HG02981 (cell line): ENCODE measurements around the gene ZFX.
"Not testable (repeated sequence)": the region's sequence is repeated elsewhere in the genome, so short reads cannot be mapped to it uniquely, and the experiment has no call there.

Source experiments
- ATAC-seq: cut with Tn5 transposase; IDR thresholded peaks from one replicate; pipeline ENCODE4 v1.9.1; 2021; ENCODE audit warnings: mild to moderate bottlenecking, moderate library complexity; ENCODE audit not compliant: unreplicated experiment

The ZFX gene

DNA sequence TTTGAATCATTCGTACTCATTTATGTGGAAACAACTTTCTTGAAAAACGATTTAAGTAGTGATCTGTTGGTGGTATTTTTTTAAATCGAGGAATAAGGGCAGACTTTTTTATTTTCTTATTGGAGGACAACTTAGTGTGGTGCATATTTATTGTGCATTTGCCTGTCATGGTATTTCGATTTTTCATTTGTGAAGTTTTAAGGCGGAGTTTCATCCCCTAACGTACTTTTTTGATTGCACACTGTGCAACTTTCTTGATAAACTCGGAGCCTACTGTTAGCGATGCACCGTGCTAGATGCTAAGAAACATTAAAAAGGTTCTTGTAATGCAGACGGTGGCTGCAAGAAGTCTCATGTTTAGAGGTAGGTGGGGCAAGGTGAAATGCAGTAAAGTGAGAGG, 1.4 kb downstream of the ZFX start:
- no peak for ATAC-seq

DNA sequence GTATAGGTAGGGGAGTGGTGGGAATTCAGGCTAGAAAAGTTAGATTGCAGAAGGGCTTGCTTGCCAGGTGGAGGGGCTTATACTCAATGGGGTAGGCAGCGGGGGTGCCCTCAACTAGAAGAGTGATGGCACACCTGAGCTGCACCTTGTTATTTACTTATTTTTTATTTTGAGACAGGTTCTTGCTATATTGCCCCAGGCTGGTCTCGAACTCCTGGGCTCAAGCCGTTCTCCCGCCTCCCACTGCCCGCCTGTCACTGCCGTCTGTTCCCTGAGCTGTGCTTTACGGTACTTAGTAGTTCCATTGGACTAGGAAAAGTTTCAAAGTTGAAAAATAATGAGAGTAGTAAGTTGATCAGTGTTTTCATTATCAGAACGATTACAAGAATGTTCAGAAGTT, 2.0 kb downstream of the ZFX start:
- ATAC-seq = no peak

DNA sequence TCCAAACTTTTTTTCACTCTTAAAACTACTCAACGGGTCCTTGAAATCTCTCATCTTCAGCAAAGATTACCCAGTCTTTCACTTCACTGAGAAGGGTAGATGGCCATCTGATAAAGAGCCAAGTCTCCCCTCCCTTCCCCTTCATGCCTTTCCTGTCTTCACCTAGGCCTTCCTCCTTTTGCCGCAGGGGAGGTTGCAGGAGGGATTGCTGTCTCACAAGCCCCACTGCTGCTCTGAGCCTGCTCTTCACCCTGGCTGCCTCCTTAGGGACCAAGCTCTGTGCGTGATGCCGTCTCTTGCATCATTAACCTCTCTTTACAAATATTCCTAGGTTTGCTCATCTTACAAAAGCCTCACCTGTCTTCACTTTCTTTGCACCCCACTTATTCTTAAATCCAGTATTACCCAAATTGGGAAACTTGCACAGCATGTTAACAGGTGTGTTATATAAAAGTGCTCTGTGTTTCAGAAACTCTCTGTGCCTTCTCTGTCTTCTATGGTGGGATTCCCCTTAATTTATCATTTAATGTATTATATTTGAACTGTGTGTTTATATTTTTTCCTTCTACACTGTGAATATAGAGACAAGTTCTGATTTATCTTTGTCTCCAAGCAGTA, 3.8 kb downstream of the ZFX start:
- no peak for ATAC-seq

DNA sequence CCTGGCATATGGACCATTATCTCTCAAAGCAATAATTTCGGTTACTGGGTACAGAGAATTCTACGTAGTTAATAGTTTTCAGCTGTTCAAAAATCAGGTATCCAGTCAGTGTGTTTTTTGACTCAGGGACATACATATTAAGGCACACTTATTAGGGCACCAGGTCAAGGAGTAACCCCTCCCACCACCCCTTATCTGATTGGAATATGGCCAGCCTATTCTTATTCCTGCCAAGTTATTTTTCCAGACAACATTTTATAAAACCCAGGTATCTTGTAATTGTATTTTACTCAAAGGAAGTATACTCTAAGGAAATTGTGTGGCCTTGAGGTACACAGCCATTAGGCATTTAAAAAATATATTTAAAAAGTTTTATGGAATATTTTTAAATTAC, 4.3 kb downstream of the ZFX start:
- no peak for ATAC-seq

DNA sequence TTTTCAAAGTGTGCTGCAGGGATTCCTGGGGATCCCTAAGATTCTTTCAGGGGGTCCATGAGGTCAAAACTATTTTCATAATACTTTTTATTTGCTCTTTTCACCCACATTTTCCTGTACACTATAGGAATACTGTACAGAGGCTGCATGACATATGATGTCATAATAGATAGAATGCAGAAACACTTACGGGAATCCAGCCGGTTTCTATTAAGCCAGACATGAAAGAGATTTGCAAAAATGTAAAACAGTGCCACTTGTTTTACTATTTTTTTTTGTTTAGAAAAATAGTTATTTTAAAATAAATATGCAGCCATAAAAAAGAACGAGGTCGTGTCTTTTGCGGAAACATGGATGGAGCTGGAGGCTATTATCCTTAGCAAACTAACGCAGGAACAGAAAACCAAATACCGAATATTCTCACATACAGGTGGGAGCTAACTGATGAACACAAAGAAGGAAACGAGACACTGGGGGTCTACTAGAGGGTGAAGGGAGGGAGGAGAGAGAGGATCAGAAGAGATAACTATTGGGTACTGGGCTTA, 5.0 kb downstream of the ZFX start:
- ATAC-seq = no peak

DNA sequence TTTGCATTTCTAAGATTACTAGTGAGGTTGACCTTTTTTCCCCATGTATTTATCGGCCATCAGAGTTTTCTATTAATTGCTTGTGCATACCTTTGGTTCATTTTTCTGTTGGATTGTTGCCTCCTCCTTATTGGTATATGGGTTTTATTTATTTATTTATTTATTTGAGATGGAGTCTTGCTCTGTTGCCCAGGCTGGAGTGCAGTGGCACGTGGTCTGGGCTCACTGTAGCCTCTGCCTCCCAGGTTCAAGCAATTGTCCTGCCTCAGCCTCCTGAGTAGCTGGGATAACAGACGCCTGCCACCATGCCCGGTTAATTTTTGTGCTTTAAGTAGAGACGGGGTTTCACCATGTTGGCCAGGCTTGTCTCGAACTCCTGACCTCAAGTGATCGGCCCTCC, 6.2 kb downstream of the ZFX start:
- ATAC-seq = not testable (repeated sequence)

DNA sequence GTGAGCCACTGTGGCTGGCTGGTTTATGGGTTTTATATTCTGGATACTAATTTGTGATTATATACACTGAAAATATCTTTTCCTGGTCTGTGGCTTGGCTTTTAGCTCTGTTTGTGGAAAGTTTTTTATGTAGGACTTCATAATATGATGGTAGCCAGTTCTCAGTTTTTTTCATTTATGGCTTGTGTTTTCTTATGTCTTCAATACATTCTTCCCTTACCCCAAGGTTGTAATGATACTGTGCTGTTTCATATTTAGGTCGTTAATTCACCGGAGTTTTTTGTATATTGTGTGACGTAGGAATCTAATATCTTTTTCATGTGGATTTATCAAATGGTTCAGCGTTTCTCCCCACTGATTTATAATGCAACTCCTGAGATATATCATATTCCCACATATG, 6.6 kb downstream of the ZFX start:
- ATAC-seq = no peak

DNA sequence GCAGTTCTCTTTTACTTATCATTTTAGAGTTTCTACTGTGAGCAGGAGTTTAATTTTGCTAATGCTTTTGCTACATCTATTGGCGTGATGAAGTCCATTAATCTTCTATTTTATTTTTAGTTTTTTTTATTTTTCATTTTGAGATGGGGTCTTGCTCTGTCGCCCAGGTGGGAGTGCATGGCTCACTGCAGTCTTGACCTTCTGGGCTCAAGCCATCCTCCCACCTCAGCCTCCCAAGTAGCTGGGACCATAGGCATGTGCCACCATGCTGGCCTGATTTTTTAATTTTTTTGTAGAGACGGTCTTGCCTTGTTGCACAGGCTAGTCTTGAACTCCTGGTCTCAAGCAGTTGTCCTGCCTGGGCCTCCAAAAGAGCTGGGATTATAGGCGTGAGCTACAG, 9.4 kb downstream of the ZFX start:
- no peak for ATAC-seq

DNA sequence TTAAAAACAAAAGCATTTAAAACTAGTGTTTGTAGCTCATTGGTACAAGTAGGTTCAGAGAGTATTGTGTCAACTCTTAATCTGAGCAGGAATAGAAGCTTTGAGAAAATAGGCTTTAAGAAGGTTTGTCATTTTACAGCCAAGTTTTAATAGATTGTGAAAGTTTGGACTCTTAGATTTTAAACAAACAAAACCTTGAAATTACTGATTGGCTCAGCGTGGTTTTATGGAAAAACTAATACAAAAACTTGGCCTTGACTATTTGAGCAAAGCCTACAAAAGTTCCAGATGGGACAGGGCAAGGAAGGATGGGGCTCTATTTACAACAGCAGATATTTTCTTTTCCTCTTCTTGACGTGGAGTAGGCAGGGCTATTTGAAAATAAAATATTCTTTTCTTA, 16.5 kb downstream of the ZFX start:
- ATAC-seq = no peak

DNA sequence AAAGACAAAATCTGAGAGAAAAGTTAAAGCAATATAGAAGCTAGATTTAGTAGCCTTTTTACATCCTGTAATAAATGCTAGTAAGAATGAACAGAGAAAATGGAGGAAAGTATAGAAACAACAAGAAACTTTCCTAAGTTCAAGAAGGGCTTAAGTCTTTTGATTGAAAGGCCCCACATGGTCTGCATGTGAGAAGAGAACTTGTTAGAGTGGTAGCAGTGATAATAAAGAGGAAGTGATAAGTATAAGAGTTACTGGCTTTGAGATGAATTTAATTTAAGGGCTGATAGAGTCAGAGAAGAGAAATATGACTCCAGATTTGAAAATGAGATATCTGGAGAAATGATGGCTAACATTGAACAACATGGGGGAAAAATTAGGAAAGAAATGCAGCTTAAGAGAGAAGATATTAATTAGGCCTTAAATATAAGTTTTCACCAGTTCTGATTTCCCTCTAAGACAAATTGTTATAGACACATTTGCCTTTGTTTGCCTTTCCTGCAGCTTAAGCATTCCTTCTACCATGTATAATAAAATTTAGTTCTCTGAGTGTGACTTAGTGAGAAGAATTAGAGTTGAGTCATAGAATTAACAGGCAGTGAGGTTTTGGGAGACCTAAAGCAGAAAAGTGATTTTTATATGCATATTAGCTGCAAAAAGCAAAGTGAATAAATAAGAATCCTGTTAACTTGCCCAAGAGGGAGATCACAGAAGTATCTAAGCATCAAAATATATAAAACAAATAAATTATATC, 18.4 kb downstream of the ZFX start:
- no peak for ATAC-seq

DNA sequence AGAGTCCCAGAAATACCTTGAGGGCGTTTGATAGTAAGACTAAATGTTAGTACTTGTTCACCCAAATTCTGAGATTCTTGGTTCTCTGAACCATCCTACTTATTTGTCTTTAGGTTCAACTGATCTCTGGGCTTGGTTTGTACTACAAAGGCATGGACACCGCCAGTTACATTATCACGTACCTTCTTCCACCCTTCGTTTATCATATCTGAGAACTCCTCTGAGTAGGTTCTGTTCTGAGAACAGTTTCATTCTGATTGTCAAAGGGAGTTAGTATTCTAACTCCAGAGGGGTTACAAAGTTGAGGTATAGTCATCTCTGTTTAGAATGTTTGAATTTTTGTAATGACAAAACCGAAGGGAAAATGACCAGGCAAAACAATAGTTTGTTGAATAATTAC, 19.3 kb downstream of the ZFX start:
- ATAC-seq = peak; percentile 73

DNA sequence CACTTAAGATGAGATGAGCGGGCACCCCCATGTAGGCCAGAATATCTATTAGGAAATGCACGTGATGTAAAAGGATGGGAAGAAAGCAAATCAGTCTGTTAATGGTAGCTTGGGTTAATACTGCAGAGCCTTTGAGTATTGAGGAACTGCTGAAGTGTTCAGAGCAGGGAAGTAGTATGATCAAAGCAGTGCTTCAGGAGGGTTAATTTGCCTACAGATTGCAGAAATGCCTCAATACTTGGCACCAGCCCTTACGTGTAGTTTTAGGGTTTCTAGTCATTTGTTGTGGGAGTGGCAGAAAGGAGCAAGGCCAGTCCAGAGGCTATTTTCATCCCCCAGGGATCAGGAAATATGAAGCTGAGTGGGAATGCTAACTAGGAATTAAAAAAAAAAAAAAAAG, 19.7 kb downstream of the ZFX start:
- peak; percentile 80 for ATAC-seq

DNA sequence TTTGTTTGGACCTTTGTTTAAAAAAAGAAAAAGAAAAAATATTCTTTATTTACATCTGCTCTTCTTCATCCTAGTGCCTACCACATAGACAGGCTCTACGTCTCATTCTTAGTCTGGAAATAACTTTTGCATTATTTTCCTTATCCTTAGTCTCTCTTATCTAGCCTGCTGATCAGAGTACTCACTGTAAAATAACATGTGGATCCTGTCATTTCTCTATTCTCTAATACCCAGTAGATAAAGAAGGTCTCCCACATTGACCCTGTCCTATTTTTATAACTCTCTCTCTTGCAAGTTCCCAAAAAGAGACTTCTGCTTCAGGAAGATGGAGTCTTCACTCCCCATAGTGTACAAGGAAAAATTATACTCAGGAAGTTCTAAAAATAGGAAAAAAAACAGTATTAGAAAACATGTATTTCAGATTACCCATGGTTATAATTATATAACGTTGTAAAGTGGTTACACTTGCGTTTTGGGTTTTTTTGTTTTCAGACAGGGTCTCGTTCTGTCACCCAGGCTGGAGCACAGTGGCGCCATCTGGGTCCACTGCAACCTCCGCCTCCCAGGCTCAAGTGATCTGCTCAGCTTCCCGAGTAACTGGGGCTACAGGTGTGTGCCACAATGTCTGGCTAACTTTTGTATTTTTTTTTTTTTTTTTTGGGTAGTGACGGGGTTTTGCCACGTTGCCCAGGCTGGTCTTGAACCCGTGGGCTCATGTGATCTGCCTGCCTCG, 23.8 kb downstream of the ZFX start:
- ATAC-seq = no peak

DNA sequence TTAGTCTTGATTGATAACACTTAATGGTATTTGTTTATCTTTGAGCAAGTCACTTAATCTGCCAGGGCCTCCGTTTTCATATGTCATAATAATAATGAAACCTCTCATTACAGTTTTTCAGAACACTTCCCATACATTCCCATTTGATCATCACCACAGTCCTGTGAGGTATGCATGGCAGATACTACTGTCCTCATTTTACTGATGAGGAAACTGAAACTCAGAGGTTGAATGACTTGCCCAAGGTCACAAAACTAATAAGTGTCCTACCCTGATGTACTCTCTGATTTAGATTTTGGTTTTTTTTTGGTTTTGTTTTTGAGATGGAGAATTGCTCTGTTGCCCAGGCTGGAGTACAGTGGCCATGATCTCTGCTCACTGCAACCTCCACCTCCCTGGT, 25.7 kb downstream of the ZFX start:
- ATAC-seq = no peak

DNA sequence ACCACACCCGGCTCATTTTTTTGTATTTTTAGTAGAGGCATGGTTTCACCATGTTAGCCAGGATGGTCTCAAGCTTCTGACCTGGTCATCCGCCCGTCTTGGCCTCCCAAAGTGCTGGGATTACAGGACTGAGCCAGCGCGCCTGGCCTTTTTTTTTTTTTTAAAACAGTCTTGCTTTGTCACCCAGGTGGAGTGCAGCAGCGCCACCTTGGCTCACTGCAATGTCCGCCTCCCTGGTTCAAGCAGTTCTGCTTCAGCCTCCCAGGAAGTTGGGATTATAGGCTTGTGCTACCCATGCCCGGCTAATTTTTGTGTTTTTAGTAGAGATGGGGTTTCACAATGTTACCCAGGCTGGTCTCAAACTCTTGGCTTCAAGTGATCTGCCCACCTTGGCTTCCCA, 28.9 kb downstream of the ZFX start:
- no peak for ATAC-seq

DNA sequence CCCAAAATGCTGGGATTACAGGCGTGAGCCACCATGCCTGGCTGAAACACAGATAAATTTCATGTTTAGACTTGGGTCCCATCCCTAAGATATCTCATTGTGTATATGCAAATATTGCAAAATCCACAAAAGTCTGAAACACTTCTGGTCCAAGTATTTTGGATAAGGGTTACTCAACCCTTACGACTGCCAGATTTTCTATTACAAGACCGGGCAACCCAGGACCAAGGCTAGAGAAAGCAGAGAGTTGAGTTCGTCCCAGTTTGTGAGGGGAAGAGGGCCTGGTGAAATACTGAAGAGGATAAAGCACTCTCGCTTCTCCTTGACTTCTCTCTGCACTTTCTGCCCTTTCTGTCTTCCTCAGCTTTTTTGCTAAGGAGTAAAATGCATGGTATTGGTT, 34.5 kb downstream of the ZFX start:
- no peak for ATAC-seq

DNA sequence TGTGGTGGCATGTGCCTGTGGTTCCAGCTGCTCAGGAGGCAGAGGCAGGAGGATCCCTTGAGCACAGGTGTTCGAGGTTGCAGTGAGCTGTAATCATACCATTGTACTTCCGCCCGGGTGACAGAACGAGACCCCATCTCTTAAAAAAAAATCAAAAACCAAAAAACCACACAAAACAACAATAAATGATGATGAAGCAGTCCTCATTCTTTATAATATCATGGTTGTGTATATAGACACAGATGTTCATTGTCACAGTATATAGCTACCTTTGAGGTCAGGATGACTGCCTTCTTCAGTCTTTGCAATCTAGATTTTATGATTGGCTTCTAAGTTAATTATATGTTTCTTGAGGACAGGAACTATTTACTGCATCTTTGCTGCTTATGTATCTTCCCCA, 37.0 kb downstream of the ZFX start:
- ATAC-seq = no peak

DNA sequence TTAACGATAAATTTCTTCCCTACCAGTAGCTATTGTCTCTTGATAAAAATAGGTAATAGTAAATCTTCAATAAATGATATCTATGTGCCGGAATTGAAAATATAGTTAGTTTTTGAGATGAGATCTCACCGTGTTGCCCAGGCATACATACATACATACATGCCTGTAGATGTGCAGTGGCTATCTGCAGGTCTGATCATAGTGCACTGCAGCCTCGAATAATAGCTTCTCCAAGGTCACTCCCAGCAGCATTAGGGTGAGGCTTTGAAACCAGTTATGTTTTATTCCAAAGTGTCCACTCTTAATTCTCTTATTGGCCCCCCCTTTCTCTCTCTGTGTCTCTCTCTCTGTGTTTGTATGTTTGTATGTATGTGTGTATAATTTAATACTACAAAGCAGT, 37.5 kb downstream of the ZFX start:
- no peak for ATAC-seq

DNA sequence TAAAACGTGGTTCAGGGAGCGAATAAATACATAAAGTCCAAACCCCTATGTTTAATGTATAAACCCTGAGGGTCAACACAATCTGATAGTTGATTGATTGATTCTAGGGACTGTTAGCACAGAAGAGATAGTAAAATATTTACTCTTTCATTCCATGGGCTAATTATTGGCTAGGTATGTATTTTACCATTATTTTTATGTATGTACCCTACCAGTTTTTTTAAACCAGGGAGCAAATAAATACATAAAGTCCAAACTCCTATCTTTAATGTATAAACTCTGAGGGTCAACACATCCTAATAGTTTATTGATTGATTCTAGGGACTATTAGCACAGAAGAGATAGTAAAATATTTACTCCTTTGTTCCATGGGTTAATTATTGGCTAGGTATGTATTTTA, 40.0 kb downstream of the ZFX start:
- no peak for ATAC-seq

DNA sequence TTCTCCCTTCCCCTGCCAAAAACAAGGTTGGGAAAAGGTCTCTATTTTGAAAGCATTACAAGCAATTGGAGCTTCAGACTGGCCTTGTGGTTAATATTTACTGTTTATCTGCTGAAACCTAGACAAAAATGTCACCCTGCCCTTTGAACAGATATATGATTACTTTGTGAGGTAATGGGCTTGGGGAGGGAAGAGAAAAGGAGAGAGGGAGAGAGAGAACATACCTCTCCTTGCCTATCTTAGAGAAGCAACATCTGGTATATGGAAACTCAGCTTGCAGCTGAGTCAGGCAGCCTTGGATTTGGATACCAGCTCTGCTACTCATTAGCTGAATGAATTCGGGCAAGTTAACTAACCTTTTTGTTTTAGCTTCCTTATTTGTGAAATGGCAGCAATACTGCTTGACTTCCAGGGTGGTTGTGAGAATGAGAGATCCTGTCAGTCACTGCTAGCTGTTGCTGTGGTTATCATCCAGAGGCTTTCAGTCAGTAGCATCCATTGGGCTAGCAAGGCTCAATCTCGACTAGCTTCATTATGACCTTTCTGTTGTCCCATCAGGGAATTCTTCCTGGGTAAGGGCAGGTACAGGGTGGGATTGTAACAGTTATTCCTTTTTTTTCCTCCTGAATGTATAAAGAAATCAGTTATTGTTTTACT, 41.1 kb downstream of the ZFX start:
- ATAC-seq = no peak

DNA sequence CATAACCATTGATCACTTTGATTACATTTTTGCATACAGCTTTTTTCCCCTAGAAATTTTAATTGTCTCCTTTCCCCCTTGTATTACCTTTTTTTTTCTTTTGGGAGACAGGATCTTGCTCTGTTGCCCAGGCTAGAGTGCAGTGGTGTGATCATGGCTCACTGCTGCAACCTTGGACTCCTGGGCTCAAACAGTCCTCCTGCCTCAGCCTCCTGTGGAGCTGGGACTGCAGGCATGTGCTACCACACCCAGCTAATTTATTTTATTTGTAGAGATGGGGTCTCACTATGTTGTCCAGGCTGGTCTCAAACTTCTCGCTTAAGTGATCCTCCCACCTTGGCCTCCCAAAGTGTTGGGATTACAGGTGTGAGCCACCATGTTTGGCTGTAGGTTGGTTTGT, 47.0 kb downstream of the ZFX start:
- no peak for ATAC-seq

DNA sequence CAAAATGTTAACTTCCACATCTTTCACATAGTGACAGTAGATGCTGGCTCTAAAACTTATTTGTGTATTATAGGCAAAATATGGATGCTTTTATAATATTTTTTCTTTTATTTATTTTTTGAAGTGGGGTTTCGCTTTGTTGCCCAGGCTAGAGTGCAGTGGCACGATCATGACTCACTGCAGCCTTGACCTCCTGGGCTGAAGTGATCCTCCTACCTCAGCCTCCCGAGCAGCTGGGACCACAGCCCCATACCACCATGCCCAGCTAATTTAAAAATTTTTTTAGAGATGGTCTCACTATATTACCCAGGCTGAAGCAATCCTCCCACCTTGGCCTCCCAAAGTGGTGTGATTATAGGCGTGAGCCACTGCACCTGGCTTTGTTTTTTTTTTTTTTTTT, 48.6 kb downstream of the ZFX start:
- ATAC-seq = no peak
